Measurements from ENCODE around the gene COL27A1.

COL27A1 gene

DNA sequence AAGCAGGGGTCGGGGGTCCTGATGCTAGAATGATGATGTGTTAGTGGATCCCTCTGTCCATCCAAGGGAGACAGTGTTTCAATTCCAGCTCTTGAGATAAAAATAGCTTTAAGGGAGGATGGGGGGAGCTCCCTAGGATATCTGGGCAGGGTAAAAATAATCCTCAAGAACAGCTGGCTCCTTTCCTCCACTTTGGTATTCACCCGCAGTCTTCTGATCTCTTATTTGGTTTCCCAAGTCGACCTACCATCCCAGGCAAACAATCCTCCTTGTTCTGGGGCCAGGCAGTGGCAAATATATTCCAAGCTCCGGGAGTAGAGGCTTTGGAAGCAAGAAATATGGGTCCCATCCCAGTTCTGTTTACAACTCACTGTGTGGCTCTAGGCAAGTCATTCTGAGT is 14.5 kb upstream of the COL27A1 start:
- Histone ChIP-seq H3K27ac (no peak overlapping the region), H3K9me3 (ENCODE audit: control insufficient read depth, low read length) (no peaks in the 10 kb centered on the region), H3K9ac (no peak overlapping the region), H2AFZ (no peak overlapping the region), H3K4me3 (ENCODE audit: low read depth, low read length) (no peak overlapping the region), H3K4me1 (no peaks in the 10 kb centered on the region), H3K79me2 (no peaks in the 10 kb centered on the region), H3K4me2 (ENCODE audit: low read length) (no peak overlapping the region), H3K27me3 (ENCODE audit: control insufficient read depth, insufficient read depth, low read length) (no peaks in the 10 kb centered on the region), H3K36me3 (ENCODE audit: control insufficient read depth, insufficient read depth, low read length) (no peaks in the 10 kb centered on the region)
- TF ChIP-seq, protein P1, sequence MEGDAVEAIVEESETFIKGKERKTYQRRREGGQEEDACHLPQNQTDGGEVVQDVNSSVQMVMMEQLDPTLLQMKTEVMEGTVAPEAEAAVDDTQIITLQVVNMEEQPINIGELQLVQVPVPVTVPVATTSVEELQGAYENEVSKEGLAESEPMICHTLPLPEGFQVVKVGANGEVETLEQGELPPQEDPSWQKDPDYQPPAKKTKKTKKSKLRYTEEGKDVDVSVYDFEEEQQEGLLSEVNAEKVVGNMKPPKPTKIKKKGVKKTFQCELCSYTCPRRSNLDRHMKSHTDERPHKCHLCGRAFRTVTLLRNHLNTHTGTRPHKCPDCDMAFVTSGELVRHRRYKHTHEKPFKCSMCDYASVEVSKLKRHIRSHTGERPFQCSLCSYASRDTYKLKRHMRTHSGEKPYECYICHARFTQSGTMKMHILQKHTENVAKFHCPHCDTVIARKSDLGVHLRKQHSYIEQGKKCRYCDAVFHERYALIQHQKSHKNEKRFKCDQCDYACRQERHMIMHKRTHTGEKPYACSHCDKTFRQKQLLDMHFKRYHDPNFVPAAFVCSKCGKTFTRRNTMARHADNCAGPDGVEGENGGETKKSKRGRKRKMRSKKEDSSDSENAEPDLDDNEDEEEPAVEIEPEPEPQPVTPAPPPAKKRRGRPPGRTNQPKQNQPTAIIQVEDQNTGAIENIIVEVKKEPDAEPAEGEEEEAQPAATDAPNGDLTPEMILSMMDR (IDR thresholded peaks at IDR 0.05): no peak

DNA sequence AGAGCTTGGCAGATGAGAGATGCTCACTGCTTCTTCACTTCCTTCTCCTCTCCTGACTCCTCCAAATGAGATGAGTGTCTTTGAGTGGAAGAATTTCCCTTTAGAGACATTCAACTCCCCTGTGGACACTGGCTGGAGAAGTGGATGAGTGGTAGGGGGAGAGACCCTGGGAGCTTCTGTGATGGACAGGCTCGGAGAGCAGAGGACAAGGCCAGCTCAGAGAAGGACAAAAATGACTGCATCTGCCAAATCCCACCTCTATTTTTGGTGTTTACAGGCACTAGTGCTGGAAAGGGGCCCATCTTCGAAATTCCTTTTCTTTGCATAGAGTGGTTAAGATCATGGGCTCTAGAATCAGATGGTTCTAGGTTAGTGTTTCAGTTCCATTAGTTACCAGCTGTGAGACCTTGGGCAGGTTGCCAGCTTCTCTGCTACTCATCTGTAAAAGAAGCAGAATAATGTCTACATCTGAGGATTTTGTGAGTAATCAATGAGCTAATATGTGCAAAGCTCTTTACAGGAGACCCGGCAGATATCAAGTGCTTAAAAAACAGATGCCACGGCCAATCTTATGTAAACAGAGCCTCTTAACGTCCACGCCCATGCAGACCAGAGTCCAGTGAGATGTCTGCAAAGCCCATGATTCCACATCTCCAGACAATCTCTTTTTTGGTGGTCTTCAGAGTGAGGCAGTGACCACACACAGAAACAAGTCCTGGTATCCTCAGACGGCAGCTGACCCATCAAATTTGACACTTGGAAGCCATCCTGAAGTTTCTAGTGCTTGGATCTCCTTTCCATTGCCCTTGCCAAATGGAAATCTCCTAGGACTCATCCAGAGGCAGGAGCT is 13.6 kb upstream of the COL27A1 start:
- H3K27ac ChIP-seq: no peak overlapping the region
- TF ChIP-seq, protein P1 (IDR thresholded peaks at IDR 0.05): no peak

DNA sequence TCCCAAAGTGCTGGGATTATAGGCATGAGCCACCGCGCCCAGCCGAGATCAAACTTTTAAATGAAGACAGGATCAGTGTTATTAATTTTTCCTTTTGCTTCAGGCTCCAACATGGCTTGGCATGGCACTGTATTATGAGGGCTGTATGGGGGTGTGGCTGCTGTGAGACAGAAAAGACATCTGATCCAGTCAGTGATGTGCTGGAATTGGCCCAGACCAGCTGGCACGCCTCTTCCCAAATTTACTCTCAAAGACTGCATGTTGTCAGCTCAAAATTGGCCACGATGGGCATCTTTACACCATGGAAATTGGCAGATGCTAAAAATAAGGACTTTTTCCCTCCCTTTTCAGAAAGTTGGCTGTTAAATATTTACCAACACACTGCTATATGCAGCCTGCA is 12.1 kb upstream of the COL27A1 start:
- Histone ChIP-seq H3K36me3 (ENCODE audit: control insufficient read depth, insufficient read depth, low read length) (no peaks in the 10 kb centered on the region), H3K4me1 (no peaks in the 10 kb centered on the region), H3K4me3 (ENCODE audit: low read depth, low read length) (no peak overlapping the region), H2AFZ (no peak overlapping the region), H3K4me2 (ENCODE audit: low read length) (no peak overlapping the region), H3K79me2 (no peaks in the 10 kb centered on the region), H3K27ac (no peak overlapping the region), H3K27me3 (ENCODE audit: control insufficient read depth, insufficient read depth, low read length) (no peaks in the 10 kb centered on the region), H3K9ac (no peak overlapping the region), H3K9me3 (ENCODE audit: control insufficient read depth, low read length) (no peaks in the 10 kb centered on the region)
- TF ChIP-seq, protein P1 (IDR thresholded peaks at IDR 0.05): no peak

More for the DNA sequence above, 13.6 kb upstream of the COL27A1 start:
- no peaks in the 10 kb centered on the region for H3K36me3 ChIP-seq (ENCODE audit: control insufficient read depth, insufficient read depth, low read length)
- no peak overlapping the region for H3K4me3 ChIP-seq (ENCODE audit: low read depth, low read length)
- H2AFZ ChIP-seq: no peak overlapping the region
- no peaks in the 10 kb centered on the region for H3K4me1 ChIP-seq
- no peak overlapping the region for H3K9ac ChIP-seq
- H3K27me3 ChIP-seq (ENCODE audit: control insufficient read depth, insufficient read depth, low read length): no peaks in the 10 kb centered on the region
- no peak overlapping the region for H3K4me2 ChIP-seq (ENCODE audit: low read length)
- no peaks in the 10 kb centered on the region for H3K79me2 ChIP-seq
- no peaks in the 10 kb centered on the region for H3K9me3 ChIP-seq (ENCODE audit: control insufficient read depth, low read length)

DNA sequence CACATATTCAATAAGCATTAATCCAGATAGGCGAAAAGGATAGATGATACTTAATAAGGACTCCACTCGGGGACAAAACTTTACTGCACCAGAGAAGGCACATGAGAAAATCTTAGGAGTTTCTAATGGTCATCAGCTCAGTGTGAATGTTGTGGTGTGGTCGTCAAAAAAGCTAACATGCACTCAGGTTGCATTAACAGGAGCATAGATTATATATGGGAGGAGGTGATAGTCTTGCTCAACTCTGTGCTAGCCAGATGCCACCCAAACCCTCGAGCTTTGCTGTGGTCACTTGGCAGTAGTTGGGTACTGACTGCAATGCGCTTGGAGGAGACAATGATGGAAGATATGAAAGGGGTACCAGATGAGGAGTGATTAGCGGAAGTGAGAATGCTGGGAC is 8.6 kb upstream of the COL27A1 start:
- Histone ChIP-seq H3K9me3 (ENCODE audit: control insufficient read depth, low read length) (no peaks in the 10 kb centered on the region), H3K4me3 (ENCODE audit: low read depth, low read length) (no peak overlapping the region)
- TF ChIP-seq, protein P1 (IDR thresholded peaks at IDR 0.05): no peak

DNA sequence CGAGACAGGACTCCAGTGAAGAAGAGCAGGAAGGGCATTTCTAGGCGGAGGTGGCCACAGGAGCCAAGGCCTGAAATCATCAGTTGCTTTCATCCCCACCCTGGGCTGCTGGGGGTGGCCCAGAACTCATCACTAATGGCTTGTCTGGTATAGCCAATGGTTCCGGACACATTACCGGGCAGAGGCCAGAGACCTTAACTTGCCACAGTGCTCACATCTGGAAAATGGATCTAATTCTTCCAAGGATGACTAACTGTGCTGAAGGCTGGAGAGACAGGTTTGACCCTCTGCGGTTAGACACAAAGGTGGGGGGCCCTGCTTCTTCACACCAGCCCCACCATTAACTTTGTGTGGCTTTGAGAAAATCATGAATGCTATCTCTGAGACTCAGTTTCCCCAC is 6.2 kb upstream of the COL27A1 start:
- H3K4me2 ChIP-seq (ENCODE audit: low read length): no peak overlapping the region
- no peak overlapping the region for H3K27ac ChIP-seq
- H3K79me2 ChIP-seq: no peaks in the 10 kb centered on the region
- H3K4me1 ChIP-seq: no peaks in the 10 kb centered on the region
- no peak overlapping the region for H2AFZ ChIP-seq
- TF ChIP-seq, protein P1 (IDR thresholded peaks at IDR 0.05): no peak
- H3K36me3 ChIP-seq (ENCODE audit: control insufficient read depth, insufficient read depth, low read length): no peaks in the 10 kb centered on the region
- H3K4me3 ChIP-seq (ENCODE audit: low read depth, low read length): no peak overlapping the region
- H3K27me3 ChIP-seq (ENCODE audit: control insufficient read depth, insufficient read depth, low read length): no peaks in the 10 kb centered on the region
- no peak overlapping the region for H3K9ac ChIP-seq
- H3K9me3 ChIP-seq (ENCODE audit: control insufficient read depth, low read length): no peaks in the 10 kb centered on the region

More for the DNA sequence above, 8.6 kb upstream of the COL27A1 start:
- Histone ChIP-seq H3K4me2 (ENCODE audit: low read length) (no peak overlapping the region), H3K27ac (no peak overlapping the region), H3K9ac (no peak overlapping the region), H3K27me3 (ENCODE audit: control insufficient read depth, insufficient read depth, low read length) (no peaks in the 10 kb centered on the region), H3K79me2 (no peaks in the 10 kb centered on the region), H3K4me1 (no peaks in the 10 kb centered on the region), H2AFZ (no peak overlapping the region), H3K36me3 (ENCODE audit: control insufficient read depth, insufficient read depth, low read length) (no peaks in the 10 kb centered on the region)

All from parathyroid adenoma (tissue), 2 donors.